GM23248 (cell line): ENCODE data around the gene PLAC1. TPM values are rescaled to one million over a fixed set of nuclear protein-coding genes. Genes with fewer than 3 reads are reported as not detected.

Experiments
- DNase-seq: peaks from one replicate; pipeline ENCODE4 v3.0.0-alpha.2; 2015
- H2AFZ ChIP-seq: fragments of 200-600 bp; sonication (generic); 2 replicates; pipeline ENCODE4 v1.6.1; 2016; ENCODE audit warnings: antibody characterized with exemption
- H3F3A ChIP-seq: fragments of 200-600 bp; sonication (generic); 2 replicates; pipeline ENCODE4 v1.6.1; 2016; ENCODE audit warnings: mild to moderate bottlenecking, antibody characterized with exemption, mixed run types; ENCODE audit not compliant: insufficient read depth
- H3K27ac ChIP-seq: fragments of 200-600 bp; sonication (generic); 2 replicates; pipeline ENCODE4 v1.5.1; 2016; ENCODE audit warnings: mild to moderate bottlenecking
- H3K27me3 ChIP-seq: fragments of 200-600 bp; sonication (generic); replicated peaks from 2 replicates; pipeline ENCODE4 v1.6.1; 2016; ENCODE audit warnings: mild to moderate bottlenecking; ENCODE audit not compliant: insufficient read depth
- H3K36me3 ChIP-seq: fragments of 200-600 bp; sonication (generic); 2 replicates; pipeline ENCODE4 v1.6.1; 2016; ENCODE audit warnings: low read depth, mild to moderate bottlenecking
- H3K4me1 ChIP-seq: fragments of 200-600 bp; sonication (generic); 2 replicates; pipeline ENCODE4 v1.6.1; 2016; ENCODE audit warnings: mild to moderate bottlenecking; ENCODE audit not compliant: insufficient read depth
- H3K4me2 ChIP-seq: fragments of 200-600 bp; sonication (generic); one replicate; pipeline ENCODE4 v1.6.1; 2016; ENCODE audit warnings: mild to moderate bottlenecking; ENCODE audit not compliant: unreplicated experiment
- H3K4me3 ChIP-seq: fragments of 200-600 bp; sonication (generic); 2 replicates; pipeline ENCODE4 v1.5.1; 2016; ENCODE audit warnings: mild to moderate bottlenecking
- H3K79me2 ChIP-seq: fragments of 200-600 bp; sonication (generic); 2 replicates; pipeline ENCODE4 v1.6.1; 2016; ENCODE audit warnings: mild to moderate bottlenecking; ENCODE audit not compliant: insufficient read depth
- H3K9ac ChIP-seq: fragments of 200-600 bp; sonication (generic); 2 replicates; pipeline ENCODE4 v1.6.1; 2016; ENCODE audit warnings: mild to moderate bottlenecking
- H3K9me2 ChIP-seq: fragments of 200-600 bp; sonication (generic); 2 replicates; pipeline ENCODE4 v1.6.1; 2016; ENCODE audit warnings: mixed run types, mild to moderate bottlenecking, moderate library complexity; ENCODE audit not compliant: insufficient read depth
- H3K9me3 ChIP-seq: fragments of 200-600 bp; sonication (generic); one replicate; pipeline ENCODE4 v1.6.1; 2017; ENCODE audit warnings: low read depth
- H4K20me1 ChIP-seq: fragments of 200-600 bp; sonication (generic); 2 replicates; pipeline ENCODE4 v1.6.0; 2016; ENCODE audit not compliant: insufficient read depth
- EZH2 ChIP-seq: fragments of 200-600 bp; sonication (generic); IDR thresholded peaks from 2 replicates; pipeline ENCODE4 v1.6.1; 2018; ENCODE audit warnings: antibody characterized with exemption, mild to moderate bottlenecking; ENCODE audit not compliant: insufficient read depth, poor library complexity, severe bottlenecking
- EZH2phosphoT487 ChIP-seq: fragments of 200-600 bp; sonication (generic); IDR thresholded peaks from 2 replicates; pipeline ENCODE4 v1.6.1; 2018; ENCODE audit warnings: antibody characterized with exemption, moderate library complexity, mild to moderate bottlenecking, low read depth; ENCODE audit not compliant: insufficient read depth
- WGBS, 2 experiments: methylation state at CpG; one replicate each; pipeline ENCODE4 v1.1.6; 2015 to 2017; ENCODE audit warnings: low lambda C conversion rate in 2 of 2, low coverage in 1 of 2; ENCODE audit errors: missing lambda C conversion rate in 2 of 2; 5-methylcytosine and 5-hydroxymethylcytosine counted together
- in situ Hi-C: fragments of 300-500 bp; cut with MboI; formaldehyde crosslinking; loops from 2 replicates; pipeline ENCODE4 v1.15.0; 2020
- polyA plus RNA-seq: library from polyadenylated mRNA; unstranded; fragments of >200 nt; fragmentation: Nextera tagmentation; extraction: Ambion mirVana; gene quantifications from 2 replicates; pipeline ENCODE4 v1.2.1, GENCODE V29; 2016
- total RNA-seq: library from RNA; depleted of rRNA; stranded (reverse); fragments of >200 nt; shearing (Covaris generic); gene quantifications from 2 replicates; pipeline ENCODE4 v1.2.3, GENCODE V29; 2014

PLAC1 gene
- total and polyA plus RNA-seq, 2 experiments from 2014 or later, result not detected

DNA sequence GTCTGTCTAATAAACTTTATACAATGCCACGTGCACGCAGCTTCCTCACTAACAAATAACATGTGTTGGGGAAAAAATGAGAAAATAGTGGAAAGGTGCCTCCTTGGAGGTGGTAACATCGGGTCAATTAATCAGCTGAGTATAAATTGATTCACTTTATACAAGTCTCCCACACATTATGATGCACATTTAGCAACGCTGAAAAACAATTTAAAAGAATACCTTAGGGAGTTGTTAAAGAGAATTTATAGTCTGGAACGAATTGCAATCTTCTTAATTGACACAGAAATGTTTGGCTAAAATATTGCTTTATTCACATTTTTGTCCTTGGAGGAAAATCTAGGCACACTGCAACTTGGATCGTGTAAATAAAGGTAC lies 114.1 kb downstream of the PLAC1 start:
- H3K27me3 ChIP-seq, result no peaks in the 10 kb centered on the region
- H3K4me1 ChIP-seq, result peaks cover 3% of the 10 kb centered on the region; the same call in 1 of the 2 replicates
- peak; percentile 40 for DNase-seq
- no peaks in the 10 kb centered on the region; the same call in 1 of the 2 replicates for H3K36me3 ChIP-seq
- H3K4me3 ChIP-seq, result no peak overlapping the region
- no peak overlapping the region for H2AFZ ChIP-seq
- WGBS, 2 experiments, result 13 to 22% methylated on average over 6 of the region's 6 CpGs
- no peaks in the 10 kb centered on the region for H3K9me3 ChIP-seq
- no peaks in the 10 kb centered on the region for H3K9me2 ChIP-seq
- H3K9ac ChIP-seq, result 0 out of 2 replicates have a peak overlapping the region, but pooled peaks have one; percentile 14
- peak overlapping the region; percentile 53 for H3K27ac ChIP-seq
- no peak overlapping the region for H3K4me2 ChIP-seq
- H4K20me1 ChIP-seq, result no peaks in the 10 kb centered on the region
- TF ChIP-seq EZH2phosphoT487 (no peak), EZH2 (no peak)
- H3K79me2 ChIP-seq, result peaks cover 35% of the 10 kb centered on the region
- H3F3A ChIP-seq, result peaks cover 57% of the 10 kb centered on the region
- in situ Hi-C loops, result no loop called here

DNA sequence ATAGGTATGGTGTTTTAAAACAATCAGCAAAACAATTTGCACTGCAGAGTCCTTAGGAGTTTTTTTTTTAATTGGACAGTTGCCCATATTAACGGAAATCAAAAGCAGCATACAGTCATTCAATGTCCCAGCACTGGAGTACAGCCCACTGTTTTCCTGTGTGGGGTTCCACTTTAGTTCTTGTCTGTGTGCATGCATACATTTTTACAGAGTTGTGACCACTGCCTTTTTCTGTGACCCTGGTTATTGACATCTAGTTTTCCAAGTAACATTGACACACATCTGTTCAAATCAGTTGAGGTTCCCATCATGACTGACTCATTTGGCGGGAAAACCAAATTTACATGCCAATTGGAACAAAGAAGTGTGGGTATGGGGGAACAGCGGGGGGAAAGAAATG lies 115.0 kb downstream of the PLAC1 start:
- in situ Hi-C loops, result no loop called here
- Histone ChIP-seq H3K79me2 (peaks cover 26% of the 10 kb centered on the region), H3K9me2 (no peaks in the 10 kb centered on the region), H2AFZ (no peak overlapping the region), H3F3A (peaks cover 50% of the 10 kb centered on the region), H3K4me3 (no peak overlapping the region), H4K20me1 (no peaks in the 10 kb centered on the region), H3K27me3 (no peaks in the 10 kb centered on the region), H3K4me2 (no peak overlapping the region), H3K9me3 (no peaks in the 10 kb centered on the region), H3K27ac (peak overlapping the region; percentile 53; the same call in 1 of the 2 replicates), H3K36me3 (no peaks in the 10 kb centered on the region; the same call in 1 of the 2 replicates), H3K4me1 (peaks cover 3% of the 10 kb centered on the region; the same call in 1 of the 2 replicates), H3K9ac (no peak overlapping the region)
- WGBS, 2 experiments, result 42 to 56% methylated on average over 3 of the region's 3 CpGs
- TF ChIP-seq EZH2 (no peak), EZH2phosphoT487 (no peak)
- DNase-seq, result no peak

DNA sequence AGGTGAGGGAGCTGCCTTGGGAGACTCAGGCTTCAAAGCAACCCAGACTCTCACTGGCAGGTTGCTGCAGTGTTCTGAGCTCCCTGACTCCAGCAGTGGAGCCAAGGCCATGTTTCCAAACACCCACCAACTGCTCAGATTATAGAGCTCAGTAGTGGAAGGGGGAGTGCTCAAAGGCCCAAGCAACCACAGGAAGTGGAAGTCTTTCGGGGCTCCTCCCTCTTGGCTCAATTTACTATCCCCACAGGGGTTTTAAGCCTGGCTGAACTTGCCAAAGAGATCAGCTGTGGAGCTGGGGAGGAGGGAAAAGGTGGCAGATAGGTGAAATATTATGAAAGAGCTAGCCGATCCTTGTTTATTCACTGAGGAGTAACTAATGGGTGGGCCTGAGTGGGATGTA lies 115.8 kb downstream of the PLAC1 start:
- Histone ChIP-seq H2AFZ (no peak overlapping the region), H3K79me2 (peaks cover 18% of the 10 kb centered on the region), H4K20me1 (no peaks in the 10 kb centered on the region), H3K9me2 (no peaks in the 10 kb centered on the region), H3K4me2 (no peak overlapping the region), H3K4me1 (peaks cover 8% of the 10 kb centered on the region; the same call in 1 of the 2 replicates), H3K27me3 (no peaks in the 10 kb centered on the region), H3K27ac (peak overlapping the region; percentile 3; the same call in 1 of the 2 replicates), H3K9me3 (no peaks in the 10 kb centered on the region), H3F3A (peaks cover 42% of the 10 kb centered on the region), H3K9ac (no peak overlapping the region), H3K4me3 (no peak overlapping the region), H3K36me3 (no peaks in the 10 kb centered on the region; the same call in 1 of the 2 replicates)
- peak; percentile 52 for DNase-seq
- TF ChIP-seq EZH2phosphoT487 (no peak), EZH2 (no peak)
- 45 to 46% methylated on average over 1 to 2 of the region's 2 CpGs for WGBS, 2 experiments
- in situ Hi-C loops, result no loop called here

GRCh38 chrX:134541906-134542305 lies 116.4 kb downstream of the PLAC1 start:
- H3K9ac ChIP-seq, result no peak overlapping the region
- no peaks in the 10 kb centered on the region for H3K27me3 ChIP-seq
- peaks cover 14% of the 10 kb centered on the region; the same call in 1 of the 2 replicates for H3K4me1 ChIP-seq
- TF ChIP-seq EZH2 (no peak), EZH2phosphoT487 (no peak)
- H3K9me3 ChIP-seq, result no peaks in the 10 kb centered on the region
- H3K79me2 ChIP-seq, result peaks cover 13% of the 10 kb centered on the region
- peaks cover 40% of the 10 kb centered on the region for H3F3A ChIP-seq
- in situ Hi-C loops, result no loop called here
- H3K9me2 ChIP-seq, result no peaks in the 10 kb centered on the region
- DNase-seq, result no peak
- no peak overlapping the region; the same call in 1 of the 2 replicates for H3K27ac ChIP-seq
- no peak overlapping the region for H3K4me3 ChIP-seq
- H4K20me1 ChIP-seq, result no peaks in the 10 kb centered on the region
- H3K36me3 ChIP-seq, result no peaks in the 10 kb centered on the region
- no peak overlapping the region for H2AFZ ChIP-seq
- no peak overlapping the region for H3K4me2 ChIP-seq
- 78 to 80% methylated on average over 3 of the region's 3 CpGs for WGBS, 2 experiments
